NB4 (cell line): Measurements from ENCODE around the gene FAM193A.

ENCODE experiments used
- DNase-seq: peaks from one replicate; pipeline ENCODE4 v3.0.0; 2010; ENCODE audit warnings: low read depth
- H3K4me3 ChIP-seq: one replicate; pipeline ENCODE4 v1.5.1; 2011; ENCODE audit warnings: mild to moderate bottlenecking, low read depth, low read length, moderate library complexity
- CTCF ChIP-seq: IDR thresholded peaks from one replicate; pipeline ENCODE4 v1.5.1; 2012; ENCODE audit warnings: low read depth, low read length
- MAX ChIP-seq: IDR thresholded peaks from 2 replicates; pipeline ENCODE4 v1.6.1; 2011; ENCODE audit warnings: low read depth, low read length
- MYC ChIP-seq: IDR thresholded peaks from 2 replicates; pipeline ENCODE4 v1.6.1; 2011; ENCODE audit warnings: low read depth, low read length
- POLR2A ChIP-seq: IDR thresholded peaks from 2 replicates; pipeline ENCODE4 v1.6.1; 2011; ENCODE audit warnings: mild to moderate bottlenecking; ENCODE audit not compliant: insufficient read length; ENCODE audit errors: extremely low read depth

The FAM193A gene

GRCh38 chr4:2574009-2574408, 37.6 kb downstream of the FAM193A start:
- peak; percentile 59 for DNase-seq
- TF ChIP-seq CTCF, result no peak
- 0 out of 2 replicates have a peak, but pooled peaks have one; percentile 30 for TF ChIP-seq MYC
- TF ChIP-seq MAX, result peak; percentile 56; the same call in 1 of the 2 replicates
- H3K4me3 ChIP-seq, result no peak overlapping the region

- H3K4me3 ChIP-seq, result no peak overlapping the region
- TF ChIP-seq MAX, result peak; percentile 87
- TF ChIP-seq CTCF, result no peak
- TF ChIP-seq MYC, result peak; percentile 84
- TF ChIP-seq POLR2A, result no peak
- DNase-seq, result peak; percentile 87
These were observed 38.4 kb downstream of the FAM193A start for GRCh38 chr4:2574863-2575262.

GRCh38 chr4:2576290-2576689, 39.8 kb downstream of the FAM193A start:
- DNase-seq, result no peak
- no peak overlapping the region for H3K4me3 ChIP-seq
- TF ChIP-seq CTCF (no peak), MAX (no peak), MYC (no peak), POLR2A (no peak)

- TF ChIP-seq CTCF, result no peak
- TF ChIP-seq MAX, result no peak
- TF ChIP-seq POLR2A, result no peak
- TF ChIP-seq MYC, result no peak
- H3K4me3 ChIP-seq, result no peak overlapping the region
- no peak for DNase-seq
These were observed 41.7 kb downstream of the FAM193A start for GRCh38 chr4:2578106-2578505.

GRCh38 chr4:2579910-2580309, 43.5 kb downstream of the FAM193A start:
- no peak for DNase-seq
- no peak for TF ChIP-seq MYC
- no peak for TF ChIP-seq POLR2A
- no peak for TF ChIP-seq CTCF
- TF ChIP-seq MAX, result no peak
- no peak overlapping the region for H3K4me3 ChIP-seq

GRCh38 chr4:2583092-2583491, 46.6 kb downstream of the FAM193A start:
- TF ChIP-seq MYC (no peak), POLR2A (no peak), MAX (no peak), CTCF (no peak)
- no peak for DNase-seq
- H3K4me3 ChIP-seq, result no peak overlapping the region
